ENCODE measurements around the gene ABCF2. TPM values are rescaled to one million over a fixed set of nuclear protein-coding genes. Genes with fewer than 3 reads are reported as not detected.

Gene ABCF2
- total RNA-seq, 2 experiments from 2014 or later = 48.1 to 56.2 TPM

- intact Hi-C loops (cut with micrococcal nuclease) = no loop called here
- POLR2A ChIA-PET = interaction anchor here (1.2 to 2.7 kb wide), 8 partner anchors 12 to 208 kb away, joined by 3 to 22 read pairs (median 4); partner anchors contain the start of gene H2BK1
- Mint-ChIP-seq H3K4me3 (peak overlapping the region; percentile 99), H3K4me1 (ENCODE audit: low read depth) (peaks cover 28% of the 10 kb centered on the region), H3K9me3 (no peaks in the 10 kb centered on the region), H3K36me3 (ENCODE audit: low read depth) (peaks cover 41% of the 10 kb centered on the region), H3K27ac (peak overlapping the region; percentile 96), H3K27me3 (no peaks in the 10 kb centered on the region)
- DNase-seq = no peak
- CTCF ChIA-PET = interaction anchor here (0.9 to 5.0 kb wide), 13 partner anchors 10 to 125 kb away, joined by 3 to 44 read pairs (median 4); no protein-coding TSS in a partner anchor
- peak; percentile 12 for ATAC-seq
- no peak for TF ChIP-seq CTCF (IDR thresholded peaks at IDR 0.05)
These were observed 488 bp downstream of the ABCF2 start for GRCh38 chr7:151226560-151226874.

GRCh38 chr7:151225948-151226510, 976 bp downstream of the ABCF2 start:
- Mint-ChIP-seq H3K27me3 (no peaks in the 10 kb centered on the region), H3K9me3 (no peaks in the 10 kb centered on the region), H3K4me1 (ENCODE audit: low read depth) (peaks cover 27% of the 10 kb centered on the region), H3K36me3 (ENCODE audit: low read depth) (peaks cover 43% of the 10 kb centered on the region), H3K4me3 (peak overlapping the region; percentile 99), H3K27ac (peak overlapping the region; percentile 96)
- ChIA-PET POLR2A (interaction anchor here (1.6 to 2.7 kb wide), 4 partner anchors 12 to 48 kb away, joined by 5 to 22 read pairs (median 8); partner anchors contain the start of gene H2BK1), CTCF (interaction anchor here (1.3 to 5.0 kb wide), 7 partner anchors 11 to 125 kb away, joined by 3 to 44 read pairs (median 4); no protein-coding TSS in a partner anchor)
- no peak for TF ChIP-seq CTCF (IDR thresholded peaks at IDR 0.05)
- ATAC-seq (no peak), DNase-seq (no peak)
- intact Hi-C loops (cut with micrococcal nuclease) = no loop called here

GRCh38 chr7:151223728-151224127, 3.3 kb downstream of the ABCF2 start:
- ATAC-seq (no peak), DNase-seq (no peak)
- Mint-ChIP-seq H3K9me3 (no peaks in the 10 kb centered on the region), H3K36me3 (ENCODE audit: low read depth) (peaks cover 54% of the 10 kb centered on the region), H3K27ac (no peak overlapping the region), H3K27me3 (no peaks in the 10 kb centered on the region), H3K4me3 (no peak overlapping the region), H3K4me1 (ENCODE audit: low read depth) (peaks cover 29% of the 10 kb centered on the region)
- CTCF ChIA-PET = interaction anchor here (1.0 to 1.5 kb wide), 2 partner anchors 21 to 128 kb away, joined by 3 to 8 read pairs; no protein-coding TSS in a partner anchor
- no peak for TF ChIP-seq CTCF (IDR thresholded peaks at IDR 0.05)
- intact Hi-C loops (cut with micrococcal nuclease) = no loop called here
- POLR2A ChIA-PET = interaction anchor here (1.1 to 1.5 kb wide), 5 partner anchors 9 to 13 kb away, joined by 3 to 9 read pairs (median 4); partner anchors contain the start of genes CHPF2 and H2BK1

- POLR2A ChIA-PET = interaction anchor here (1.5 kb wide), 1 partner anchor 8 kb away, joined by 3 read pairs; the partner anchor contains the start of gene H2BK1
- H3K27ac Mint-ChIP-seq = no peak overlapping the region
- intact Hi-C loops (cut with micrococcal nuclease) = no loop called here
- peaks cover 2% of the 10 kb centered on the region for H3K4me1 Mint-ChIP-seq (ENCODE audit: low read depth)
- no peak for TF ChIP-seq CTCF (IDR thresholded peaks at IDR 0.05)
- CTCF ChIA-PET = interaction anchor here (1.9 kb wide), 1 partner anchor 26 kb away, joined by 5 read pairs; no protein-coding TSS in a partner anchor
- no peaks in the 10 kb centered on the region for H3K9me3 Mint-ChIP-seq
- H3K4me3 Mint-ChIP-seq = no peak overlapping the region
- H3K36me3 Mint-ChIP-seq (ENCODE audit: low read depth) = peaks cover 54% of the 10 kb centered on the region
- no peak for ATAC-seq
- no peaks in the 10 kb centered on the region for H3K27me3 Mint-ChIP-seq
- DNase-seq = no peak
These were observed 8.8 kb downstream of the ABCF2 start for GRCh38 chr7:151218170-151218569.

GRCh38 chr7:151215396-151215795, 11.6 kb downstream of the ABCF2 start:
- H3K36me3 Mint-ChIP-seq (ENCODE audit: low read depth) = peaks cover 49% of the 10 kb centered on the region
- CTCF ChIA-PET = interaction anchor here (0.6 to 1.3 kb wide), 2 partner anchors 11 to 45 kb away, joined by 3 read pairs; partner anchors contain the start of gene ABCF2

More at GRCh38 chr7:151215396-151215795, 11.6 kb downstream of the ABCF2 start:
- Mint-ChIP-seq H3K4me1 (ENCODE audit: low read depth) (peaks cover under 1% of the 10 kb centered on the region), H3K27me3 (no peaks in the 10 kb centered on the region), H3K4me3 (no peak overlapping the region), H3K27ac (no peak overlapping the region), H3K9me3 (no peaks in the 10 kb centered on the region)
- intact Hi-C loops (cut with micrococcal nuclease) = no loop called here
- TF ChIP-seq CTCF (IDR thresholded peaks at IDR 0.05) = no peak
- POLR2A ChIA-PET = interaction anchor here (1.4 to 2.4 kb wide), 3 partner anchors 9 to 11 kb away, joined by 3 to 9 read pairs (median 4); partner anchors contain the start of gene ABCF2
- DNase-seq = no peak
- ATAC-seq = no peak
